ENCODE data around the gene MAD2L1BP. TPM values are rescaled to one million over a fixed set of nuclear protein-coding genes. Genes with fewer than 3 reads are reported as not detected.
"Not testable (repeated sequence)": the region's sequence is repeated elsewhere in the genome, so short reads cannot be mapped to it uniquely, and the experiment has no call there.

Gene MAD2L1BP
- total RNA-seq, 1 donor = 30.4 TPM

DNA sequence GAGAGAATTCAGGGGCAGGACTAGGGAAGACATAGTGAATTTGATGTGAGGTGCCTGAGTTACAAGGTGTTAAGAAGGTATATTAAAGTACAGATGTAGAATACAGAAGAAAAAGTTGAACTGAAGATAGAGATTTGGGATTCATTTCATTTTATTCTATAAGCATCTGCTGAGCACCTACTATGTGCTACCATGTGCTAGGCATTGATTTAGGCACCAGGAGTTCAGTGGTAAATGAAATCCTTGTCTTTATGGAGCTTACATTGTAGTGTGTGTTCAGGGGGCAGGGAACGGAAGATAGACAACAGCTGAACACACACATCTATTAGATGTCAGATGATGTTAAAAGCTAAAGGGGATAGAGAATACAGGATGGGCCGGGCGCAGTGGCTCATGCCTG, 12.0 kb downstream of the MAD2L1BP start:
- Histone ChIP-seq H2AFZ (ENCODE audit: low read length) (no peak overlapping the region), H3K79me2 (ENCODE audit: insufficient read depth, low read length) (no peaks in the 10 kb centered on the region), H3K27me3 (ENCODE audit: insufficient read depth, low read length) (no peaks in the 10 kb centered on the region), H4K20me1 (ENCODE audit: insufficient read depth, low read length) (no peaks in the 10 kb centered on the region), H3K4me3 (ENCODE audit: insufficient read depth, low read length) (no peak overlapping the region), H3K4me2 (ENCODE audit: insufficient read depth, low read length) (no peak overlapping the region), H3K27ac (ENCODE audit: low read depth, low read length) (no peak overlapping the region), H3K4me1 (ENCODE audit: insufficient read depth, low read length) (no peaks in the 10 kb centered on the region), H3K36me3 (ENCODE audit: insufficient read depth, low read length) (no peaks in the 10 kb centered on the region), H3K9me3 (ENCODE audit: low read depth, low read length) (no peaks in the 10 kb centered on the region)
- TF ChIP-seq, protein P1, sequence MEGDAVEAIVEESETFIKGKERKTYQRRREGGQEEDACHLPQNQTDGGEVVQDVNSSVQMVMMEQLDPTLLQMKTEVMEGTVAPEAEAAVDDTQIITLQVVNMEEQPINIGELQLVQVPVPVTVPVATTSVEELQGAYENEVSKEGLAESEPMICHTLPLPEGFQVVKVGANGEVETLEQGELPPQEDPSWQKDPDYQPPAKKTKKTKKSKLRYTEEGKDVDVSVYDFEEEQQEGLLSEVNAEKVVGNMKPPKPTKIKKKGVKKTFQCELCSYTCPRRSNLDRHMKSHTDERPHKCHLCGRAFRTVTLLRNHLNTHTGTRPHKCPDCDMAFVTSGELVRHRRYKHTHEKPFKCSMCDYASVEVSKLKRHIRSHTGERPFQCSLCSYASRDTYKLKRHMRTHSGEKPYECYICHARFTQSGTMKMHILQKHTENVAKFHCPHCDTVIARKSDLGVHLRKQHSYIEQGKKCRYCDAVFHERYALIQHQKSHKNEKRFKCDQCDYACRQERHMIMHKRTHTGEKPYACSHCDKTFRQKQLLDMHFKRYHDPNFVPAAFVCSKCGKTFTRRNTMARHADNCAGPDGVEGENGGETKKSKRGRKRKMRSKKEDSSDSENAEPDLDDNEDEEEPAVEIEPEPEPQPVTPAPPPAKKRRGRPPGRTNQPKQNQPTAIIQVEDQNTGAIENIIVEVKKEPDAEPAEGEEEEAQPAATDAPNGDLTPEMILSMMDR (IDR thresholded peaks at IDR 0.05; ENCODE audit: extremely low read depth, low read depth, low read length) = no peak
- no peak for DNase-seq (ENCODE audit: insufficient read length, low spot score, missing footprints)

DNA sequence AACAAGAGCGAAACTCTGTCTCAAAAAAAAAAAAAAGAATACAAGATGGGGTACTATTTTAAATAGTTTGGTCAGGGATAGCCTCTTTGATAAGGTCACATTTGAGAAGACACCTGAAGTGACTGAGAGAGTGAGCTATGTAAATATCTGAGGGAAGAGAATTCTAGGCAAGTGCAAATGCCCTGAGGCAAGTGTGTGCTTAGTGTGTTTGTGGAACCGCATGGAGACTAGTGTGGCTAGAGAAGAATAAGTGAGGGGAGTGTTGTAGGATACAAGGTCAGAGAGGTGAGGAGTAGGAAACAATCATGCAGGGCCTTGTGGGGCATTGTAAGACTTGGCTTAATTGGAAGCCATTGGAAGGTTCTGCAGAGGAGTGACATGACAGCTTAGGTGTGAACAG, 12.6 kb downstream of the MAD2L1BP start:
- TF ChIP-seq, protein P1 (IDR thresholded peaks at IDR 0.05; ENCODE audit: extremely low read depth, low read depth, low read length) = no peak
- Histone ChIP-seq H3K36me3 (ENCODE audit: insufficient read depth, low read length) (no peaks in the 10 kb centered on the region), H3K27me3 (ENCODE audit: insufficient read depth, low read length) (no peaks in the 10 kb centered on the region), H3K9me3 (ENCODE audit: low read depth, low read length) (no peaks in the 10 kb centered on the region), H2AFZ (ENCODE audit: low read length) (no peak overlapping the region), H3K27ac (ENCODE audit: low read depth, low read length) (no peak overlapping the region), H3K4me3 (ENCODE audit: insufficient read depth, low read length) (no peak overlapping the region), H3K4me1 (ENCODE audit: insufficient read depth, low read length) (no peaks in the 10 kb centered on the region), H4K20me1 (ENCODE audit: insufficient read depth, low read length) (no peaks in the 10 kb centered on the region), H3K79me2 (ENCODE audit: insufficient read depth, low read length) (no peaks in the 10 kb centered on the region), H3K4me2 (ENCODE audit: insufficient read depth, low read length) (no peak overlapping the region)
- no peak for DNase-seq (ENCODE audit: insufficient read length, low spot score, missing footprints)

DNA sequence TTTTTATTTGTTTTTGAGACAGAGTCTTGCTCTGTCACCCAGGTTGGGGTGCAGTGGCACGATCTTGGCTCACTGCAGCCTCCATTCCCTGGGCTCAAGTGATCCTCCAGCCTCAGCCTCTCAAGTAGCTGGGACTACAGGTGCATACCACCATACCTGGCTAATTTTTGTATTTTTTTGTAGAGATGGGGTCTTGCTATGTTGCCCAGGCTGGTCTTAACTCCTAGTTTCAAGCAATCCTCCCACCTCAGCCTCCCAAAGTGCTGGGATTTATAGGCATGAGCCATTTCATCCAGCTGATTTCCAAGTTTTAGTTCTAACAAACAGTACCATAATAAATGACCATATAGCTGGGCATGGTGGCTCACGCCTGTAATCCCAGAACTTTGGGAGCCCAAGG, 17.2 kb downstream of the MAD2L1BP start:
- H3K9me3 ChIP-seq (ENCODE audit: low read depth, low read length); H2AFZ ChIP-seq (ENCODE audit: low read length); H3K4me1 ChIP-seq (ENCODE audit: insufficient read depth, low read length); DNase-seq (ENCODE audit: insufficient read length, low spot score, missing footprints); H3K36me3 ChIP-seq (ENCODE audit: insufficient read depth, low read length); H3K27me3 ChIP-seq (ENCODE audit: insufficient read depth, low read length); H3K79me2 ChIP-seq (ENCODE audit: insufficient read depth, low read length); H3K27ac ChIP-seq (ENCODE audit: low read depth, low read length); H3K4me2 ChIP-seq (ENCODE audit: insufficient read depth, low read length); H4K20me1 ChIP-seq (ENCODE audit: insufficient read depth, low read length); H3K4me3 ChIP-seq (ENCODE audit: insufficient read depth, low read length): not testable (repeated sequence)

DNA sequence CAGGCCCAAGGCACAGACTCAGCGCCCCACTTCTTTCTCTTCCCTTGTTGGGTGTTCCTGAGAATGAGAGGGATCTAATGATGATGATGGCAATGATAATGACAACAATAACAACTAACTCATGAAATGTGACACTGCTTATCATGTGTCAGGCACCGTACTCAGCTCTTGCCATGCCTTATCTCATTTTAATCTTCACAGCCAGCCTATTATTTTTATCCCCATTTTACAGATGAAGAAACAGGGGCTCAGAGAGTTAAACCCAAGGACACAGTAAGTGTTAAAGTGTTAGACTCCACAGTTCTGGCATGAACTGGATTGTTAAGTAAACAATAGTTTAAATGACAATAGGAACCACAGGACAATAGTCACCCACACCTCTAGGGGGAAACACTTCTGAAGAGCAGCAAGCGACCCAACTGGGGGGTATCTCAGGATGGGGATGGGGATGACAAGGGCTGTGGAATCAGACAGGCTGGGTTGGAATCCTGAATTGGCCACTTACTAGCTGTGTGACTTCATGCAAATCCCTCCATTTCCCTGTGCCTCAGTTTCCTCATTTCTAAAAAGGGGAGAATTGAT, 21.7 kb downstream of the MAD2L1BP start:
- no peak overlapping the region for H3K4me2 ChIP-seq (ENCODE audit: insufficient read depth, low read length)
- H3K27me3 ChIP-seq (ENCODE audit: insufficient read depth, low read length) = no peaks in the 10 kb centered on the region
- no peaks in the 10 kb centered on the region for H4K20me1 ChIP-seq (ENCODE audit: insufficient read depth, low read length)
- DNase-seq (ENCODE audit: insufficient read length, low spot score, missing footprints) = no peak
- no peak overlapping the region for H3K27ac ChIP-seq (ENCODE audit: low read depth, low read length)
- H3K36me3 ChIP-seq (ENCODE audit: insufficient read depth, low read length) = no peaks in the 10 kb centered on the region
- H3K4me3 ChIP-seq (ENCODE audit: insufficient read depth, low read length) = no peak overlapping the region
- TF ChIP-seq, protein P1 (IDR thresholded peaks at IDR 0.05; ENCODE audit: extremely low read depth, low read depth, low read length) = no peak
- no peaks in the 10 kb centered on the region for H3K9me3 ChIP-seq (ENCODE audit: low read depth, low read length)
- H3K4me1 ChIP-seq (ENCODE audit: insufficient read depth, low read length) = no peaks in the 10 kb centered on the region
- H2AFZ ChIP-seq (ENCODE audit: low read length) = no peak overlapping the region
- H3K79me2 ChIP-seq (ENCODE audit: insufficient read depth, low read length) = no peaks in the 10 kb centered on the region
